ENCODE measurements around the gene KRTAP6-3.

DNA sequence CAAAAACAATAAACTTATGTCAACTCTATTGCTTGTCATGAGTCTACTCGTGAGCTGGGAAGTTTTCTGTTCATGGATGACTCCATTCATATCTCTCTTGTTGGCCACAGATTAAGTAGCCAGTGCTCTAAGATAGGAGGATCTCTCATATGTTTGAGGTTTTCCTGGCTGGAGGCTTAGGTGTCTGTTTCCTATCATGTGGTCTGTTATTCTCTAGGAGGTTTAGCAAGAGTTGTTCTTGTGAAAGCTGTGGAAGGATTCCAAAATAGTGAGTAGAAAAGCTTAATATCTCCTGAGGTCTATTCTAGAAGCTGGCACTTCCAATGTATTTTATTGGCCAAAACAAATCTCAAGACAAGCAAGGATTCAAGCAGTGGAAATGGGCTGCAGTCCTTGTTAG lies 37.0 kb downstream of the KRTAP6-3 start:
- TF ChIP-seq, protein P1, sequence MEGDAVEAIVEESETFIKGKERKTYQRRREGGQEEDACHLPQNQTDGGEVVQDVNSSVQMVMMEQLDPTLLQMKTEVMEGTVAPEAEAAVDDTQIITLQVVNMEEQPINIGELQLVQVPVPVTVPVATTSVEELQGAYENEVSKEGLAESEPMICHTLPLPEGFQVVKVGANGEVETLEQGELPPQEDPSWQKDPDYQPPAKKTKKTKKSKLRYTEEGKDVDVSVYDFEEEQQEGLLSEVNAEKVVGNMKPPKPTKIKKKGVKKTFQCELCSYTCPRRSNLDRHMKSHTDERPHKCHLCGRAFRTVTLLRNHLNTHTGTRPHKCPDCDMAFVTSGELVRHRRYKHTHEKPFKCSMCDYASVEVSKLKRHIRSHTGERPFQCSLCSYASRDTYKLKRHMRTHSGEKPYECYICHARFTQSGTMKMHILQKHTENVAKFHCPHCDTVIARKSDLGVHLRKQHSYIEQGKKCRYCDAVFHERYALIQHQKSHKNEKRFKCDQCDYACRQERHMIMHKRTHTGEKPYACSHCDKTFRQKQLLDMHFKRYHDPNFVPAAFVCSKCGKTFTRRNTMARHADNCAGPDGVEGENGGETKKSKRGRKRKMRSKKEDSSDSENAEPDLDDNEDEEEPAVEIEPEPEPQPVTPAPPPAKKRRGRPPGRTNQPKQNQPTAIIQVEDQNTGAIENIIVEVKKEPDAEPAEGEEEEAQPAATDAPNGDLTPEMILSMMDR (IDR thresholded peaks at IDR 0.05) = no peak
- no peak for TF ChIP-seq POLR2A (IDR thresholded peaks at IDR 0.05)

Data from esophagus squamous epithelium (tissue), 4 donors.